ENCODE results near the gene MATN3.

- no peak for TF ChIP-seq POLR2A (IDR thresholded peaks at IDR 0.05)
- no peak for TF ChIP-seq CTCF (IDR thresholded peaks at IDR 0.05)
These were observed 32.3 kb upstream of the MATN3 start for GRCh38 chr2:20044778-20045177.

Data from lower leg skin (tissue), 3 donors.